Cardiac septum (tissue), 1 donor: Measurements from ENCODE around the gene TSC1. TPM values are rescaled to one million over a fixed set of nuclear protein-coding genes. Genes with fewer than 3 reads are reported as not detected.

Experiments
- DNase-seq: peaks from one replicate; pipeline ENCODE4 v3.0.0-alpha.2; 2020; ENCODE audit warnings: low spot score
- intact Hi-C: fragments of 100-400 bp; cut with DNase I; formaldehyde crosslinking; loops from one replicate; pipeline ENCODE4 v1.14.0; 2022
- microRNA-seq: library from miRNA; unstranded; fragments of <30 nt; microRNA quantifications from one replicate; pipeline ENCODE4 v1.2.0, GENCODE V29; 2020
- total RNA-seq: library from RNA; stranded (reverse); fragmentation: NEBNext Ultra II Directional; extraction: Animal tissue kit (Norgen Biotek cat#: 25700); gene quantifications from one replicate; pipeline ENCODE4 v1.2.1, GENCODE V29; 2021
- donor health status: DM: no; HTN: no; CAD: no.

TSC1 gene
- total RNA-seq, 1 donor from 2014 or later: 52.7 TPM

GRCh38 chr9:132846918-132847515 lies 97.4 kb downstream of the TSC1 start:
- intact Hi-C loops: no loop called here
- no peak for DNase-seq

- no peak for DNase-seq
These were observed 98.1 kb downstream of the TSC1 start for GRCh38 chr9:132846109-132846917.

GRCh38 chr9:132842124-132843044 lies 102.0 kb downstream of the TSC1 start:
- intact Hi-C loops: no loop called here
- DNase-seq: no peak

More at GRCh38 chr9:132846109-132846917, 98.1 kb downstream of the TSC1 start:
- intact Hi-C loops: no loop called here

Small RNAs within 50 kb of the gene (microRNA-seq; reads per million reads assigned to microRNA genes)
- 2.7 reads per million for gene MIR548AW

Other genes with a start within 250 kb of the TSC1 start
- 0.13 TPM for gene AK8, start 66.3 kb downstream of the TSC1 start, total RNA-seq
- 5.4 TPM for gene SPACA9, start 65.7 kb downstream of the TSC1 start, total RNA-seq
- not detected for gene GFI1B, start 34.1 kb upstream of the TSC1 start, total RNA-seq
- gene GTF3C5, start 86.4 kb upstream of the TSC1 start, total RNA-seq: 27.6 TPM
- 0.59 TPM for gene CEL, start 117.4 kb upstream of the TSC1 start, total RNA-seq
- 23.9 TPM for gene RALGDS, start 176.6 kb upstream of the TSC1 start, total RNA-seq
- gene GBGT1, start 219.3 kb upstream of the TSC1 start, total RNA-seq: 4.6 TPM